Stimulated activated CD4-positive, alpha-beta T cell treated with anti-CD3 and anti-CD28 coated beads, Interleukin-4, amount 100 ng/mL, for 48 hours (primary cell): Measurements from ENCODE around the gene SPOCK1.
"Not testable (repeated sequence)": the region's sequence is repeated elsewhere in the genome, so short reads cannot be mapped to it uniquely, and the experiment has no call there.

Experiments
- DNase-seq, 2 donors: peaks; one replicate each; pipeline ENCODE4 v3.0.0-alpha.2; 2020; ENCODE audit warnings: low read depth in 2 of 2

SPOCK1 gene

GRCh38 chr5:137498736-137499505 lies at the start of gene SPOCK1:
Gene SPOCK1, minus strand, starts transcription at chr5:137499326.
- peak; percentile 46 to 60 for DNase-seq

- DNase-seq = no peak
Measured at GRCh38 chr5:137545956-137546355, 46.8 kb upstream of the SPOCK1 start.

GRCh38 chr5:137535449-137535848 lies 36.3 kb upstream of the SPOCK1 start:
- not testable (repeated sequence) for DNase-seq

DNA sequence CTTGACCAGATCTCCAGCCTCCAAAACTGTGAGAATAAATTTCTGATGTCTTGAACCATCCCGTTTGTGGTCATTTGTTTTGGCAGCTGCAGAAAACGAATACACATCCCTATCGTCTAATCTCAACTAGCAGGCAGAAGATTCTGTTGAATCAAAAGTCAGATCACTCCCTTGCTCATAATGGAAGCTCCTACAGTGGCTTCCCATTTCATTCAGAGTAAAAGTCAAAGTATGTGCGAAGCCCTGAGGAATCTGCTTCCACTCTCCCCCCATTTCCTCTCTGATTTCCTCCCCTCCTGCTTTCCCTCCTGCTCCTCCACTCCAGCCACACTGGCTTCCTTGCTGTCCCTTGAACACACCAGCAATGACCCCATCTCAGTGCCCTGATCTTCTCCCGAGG lies 34.8 kb upstream of the SPOCK1 start:
- no peak for DNase-seq

DNA sequence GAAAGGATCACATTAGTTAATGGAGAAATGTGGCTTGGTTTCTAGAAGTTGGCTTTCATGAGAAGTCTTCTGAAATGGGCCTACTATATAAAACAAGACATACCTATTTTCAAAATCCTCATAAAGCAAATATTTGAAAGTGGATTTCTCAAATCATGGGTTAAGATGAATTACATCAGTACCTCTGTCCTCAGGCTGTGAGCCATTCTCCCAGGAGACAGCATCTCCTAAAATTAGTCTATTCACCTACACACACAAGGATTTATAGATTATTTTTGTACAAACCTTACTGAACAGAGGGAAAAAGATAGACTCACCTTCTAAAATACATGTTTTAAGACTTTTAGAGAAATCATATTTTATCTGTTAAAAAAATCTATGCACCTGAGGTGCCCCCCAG lies 32.1 kb upstream of the SPOCK1 start:
- DNase-seq = no peak

DNA sequence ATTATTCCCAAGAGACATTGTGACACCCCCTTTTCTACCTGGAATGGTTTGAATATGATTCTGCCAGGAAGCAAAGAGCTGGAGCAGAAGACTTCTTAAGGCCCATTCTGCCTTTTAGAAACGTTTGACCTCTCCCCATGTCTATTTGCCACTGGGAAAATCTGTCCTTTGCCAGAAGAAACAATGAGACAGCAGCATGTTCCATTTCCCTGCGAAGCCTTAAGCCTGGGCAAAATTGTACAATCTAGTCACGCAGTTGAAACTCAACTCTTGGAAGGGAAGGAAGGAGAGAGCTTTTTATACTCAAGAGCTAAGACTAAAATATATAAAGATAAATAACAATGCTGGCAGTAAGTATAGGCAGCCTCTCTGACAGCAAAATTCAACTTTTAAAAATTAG lies 22.1 kb upstream of the SPOCK1 start:
- DNase-seq = no peak

DNA sequence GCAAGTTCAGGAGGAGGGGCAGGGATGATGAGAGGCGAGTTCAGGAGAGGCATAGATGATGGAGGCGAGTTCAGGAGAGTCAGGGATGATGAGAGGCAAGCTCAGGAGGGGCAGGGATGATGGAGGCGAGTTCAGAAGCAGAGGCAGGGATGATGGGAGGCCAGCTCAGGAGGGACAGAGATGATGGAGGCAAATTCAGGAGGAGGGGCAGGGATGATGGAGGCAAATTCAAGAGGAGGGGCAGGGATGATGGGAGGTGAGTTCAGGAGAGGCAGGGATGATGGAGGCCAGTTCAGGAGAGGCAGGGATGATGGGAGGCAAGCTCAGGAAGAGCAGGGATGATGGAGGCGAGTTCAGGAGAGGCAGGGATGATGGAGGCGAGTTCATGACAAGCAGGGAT lies 17.8 kb upstream of the SPOCK1 start:
- no peak for DNase-seq

GRCh38 chr5:137516251-137516797 lies 17.2 kb upstream of the SPOCK1 start:
- no peak for DNase-seq

- DNase-seq = no peak
Measured at GRCh38 chr5:137515238-137515637, 16.1 kb upstream of the SPOCK1 start.

DNA sequence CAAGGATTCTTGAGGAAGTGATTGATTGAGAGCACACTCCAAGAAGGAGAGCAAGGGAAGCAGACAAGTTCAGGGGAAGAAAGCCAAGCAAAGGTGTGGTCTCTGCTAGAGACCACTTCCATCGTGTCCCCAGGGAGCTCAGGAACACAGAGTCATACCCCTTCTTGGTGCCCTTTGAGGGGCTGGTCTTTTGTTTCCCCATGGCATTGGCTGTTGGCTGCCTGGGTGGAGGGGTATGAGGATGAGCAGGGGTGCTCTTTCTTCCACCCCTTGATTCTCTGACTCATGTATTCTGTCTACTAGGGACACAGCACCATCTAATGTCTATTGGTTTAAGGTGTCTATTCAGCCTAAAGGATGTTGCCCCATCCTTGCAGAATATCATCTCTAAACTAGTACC lies 11.5 kb upstream of the SPOCK1 start:
- no peak for DNase-seq

- DNase-seq = no peak
Measured at GRCh38 chr5:137507150-137507549, 8.0 kb upstream of the SPOCK1 start.

DNA sequence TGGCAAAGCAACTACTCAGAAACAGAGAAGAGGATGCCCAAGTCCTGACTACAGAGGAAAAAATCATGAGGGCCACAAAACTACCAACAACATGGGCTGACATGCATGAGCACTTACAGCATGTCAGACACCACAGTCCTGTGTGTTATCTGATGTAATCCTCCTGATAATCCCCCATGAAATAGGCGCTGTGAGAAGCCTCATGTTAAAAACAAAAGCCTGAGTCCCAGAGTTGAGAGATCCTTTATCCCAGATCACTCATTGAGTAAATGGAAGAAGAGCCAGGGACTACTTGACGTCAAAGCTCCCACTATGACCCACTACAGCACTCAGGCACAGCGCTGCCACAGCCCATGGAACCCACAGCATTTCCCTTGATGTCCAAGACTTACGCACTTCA lies 7.2 kb upstream of the SPOCK1 start:
- no peak for DNase-seq

DNA sequence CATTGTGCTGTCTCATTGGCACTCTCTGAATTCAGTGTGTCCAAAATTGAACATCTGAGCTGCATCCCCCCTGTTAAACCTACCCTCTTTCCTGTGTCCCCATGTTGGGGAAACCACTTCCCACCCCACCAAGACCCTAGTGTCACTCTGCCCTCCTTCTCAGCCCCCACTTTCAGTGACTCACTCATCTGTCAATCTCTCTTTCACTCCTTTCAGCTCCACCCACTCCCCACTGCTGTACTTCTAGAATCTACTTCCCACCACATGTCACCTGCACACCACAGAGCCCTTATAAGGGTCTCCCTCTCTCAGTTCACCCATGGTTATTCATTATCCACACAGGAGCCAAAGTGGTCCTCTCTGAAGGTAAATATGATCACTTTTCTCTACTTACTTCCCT lies 5.8 kb upstream of the SPOCK1 start:
- no peak for DNase-seq

DNA sequence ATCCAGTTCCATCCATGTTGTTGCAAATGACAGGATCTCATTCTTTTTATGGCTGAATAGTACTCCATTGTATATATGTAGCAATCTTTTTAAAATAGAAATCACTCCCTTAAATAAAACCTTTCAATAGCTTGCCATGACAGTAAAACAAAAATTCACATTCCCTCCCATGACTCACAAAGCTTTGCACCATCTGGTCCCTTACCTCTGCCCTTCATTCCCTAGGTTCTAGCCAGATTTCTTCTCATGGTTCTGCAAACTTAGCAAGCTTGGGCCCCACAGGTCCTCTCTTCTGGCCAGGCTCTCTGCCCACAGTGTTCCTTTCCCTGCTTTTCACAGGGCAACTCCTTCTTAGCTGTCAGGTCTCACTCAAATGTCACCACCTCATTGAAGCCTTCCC lies 4.3 kb upstream of the SPOCK1 start:
- no peak for DNase-seq

DNA sequence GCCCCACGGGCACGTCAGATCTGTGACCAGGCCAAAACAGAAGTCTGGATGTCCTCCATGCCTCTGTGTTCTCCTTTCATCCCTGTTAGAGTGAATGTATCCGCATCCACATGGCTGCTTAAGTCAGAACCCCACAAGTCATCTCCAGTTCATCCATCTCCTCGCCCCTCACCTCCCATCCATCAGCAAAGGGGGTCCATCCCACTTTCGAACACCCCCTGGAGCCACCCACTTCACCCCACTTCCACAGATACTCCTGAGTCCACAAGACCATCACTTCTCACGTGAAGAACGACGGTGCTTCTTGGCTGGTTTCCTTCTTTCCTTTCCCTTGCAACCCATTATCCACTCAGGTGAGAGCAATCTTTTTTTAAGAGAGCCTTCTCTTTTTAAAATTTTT lies 3.5 kb upstream of the SPOCK1 start:
- DNase-seq = no peak

GRCh38 chr5:137501846-137502406 lies 2.8 kb upstream of the SPOCK1 start:
- DNase-seq = no peak

DNA sequence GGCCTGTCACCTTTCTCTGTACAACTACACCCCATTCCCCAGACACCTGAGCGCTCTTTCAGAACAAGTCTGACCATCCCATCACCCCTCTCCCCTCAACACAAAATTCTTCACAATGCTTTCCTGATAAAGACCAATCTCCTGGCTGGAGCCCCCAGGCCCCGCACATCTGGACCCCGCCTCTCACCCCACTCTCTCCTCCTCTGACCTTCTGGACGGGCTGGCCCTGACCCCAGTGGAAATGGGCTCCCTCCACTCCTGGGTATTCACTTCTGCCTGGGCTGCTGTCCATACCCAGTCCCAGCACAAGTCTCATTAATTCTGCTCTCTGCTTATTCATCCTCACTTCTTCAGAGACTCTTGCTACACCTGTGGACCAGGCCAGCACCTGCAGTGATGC lies 2.1 kb upstream of the SPOCK1 start:
- DNase-seq = no peak

GRCh38 chr5:137500615-137501225 lies 1.6 kb upstream of the SPOCK1 start:
- DNase-seq = no peak

- DNase-seq = not testable (repeated sequence)
Measured at GRCh38 chr5:137499506-137499847, 351 bp upstream of the SPOCK1 start.

GRCh38 chr5:137498301-137498735 lies 808 bp downstream of the SPOCK1 start:
- DNase-seq = no peak

DNA sequence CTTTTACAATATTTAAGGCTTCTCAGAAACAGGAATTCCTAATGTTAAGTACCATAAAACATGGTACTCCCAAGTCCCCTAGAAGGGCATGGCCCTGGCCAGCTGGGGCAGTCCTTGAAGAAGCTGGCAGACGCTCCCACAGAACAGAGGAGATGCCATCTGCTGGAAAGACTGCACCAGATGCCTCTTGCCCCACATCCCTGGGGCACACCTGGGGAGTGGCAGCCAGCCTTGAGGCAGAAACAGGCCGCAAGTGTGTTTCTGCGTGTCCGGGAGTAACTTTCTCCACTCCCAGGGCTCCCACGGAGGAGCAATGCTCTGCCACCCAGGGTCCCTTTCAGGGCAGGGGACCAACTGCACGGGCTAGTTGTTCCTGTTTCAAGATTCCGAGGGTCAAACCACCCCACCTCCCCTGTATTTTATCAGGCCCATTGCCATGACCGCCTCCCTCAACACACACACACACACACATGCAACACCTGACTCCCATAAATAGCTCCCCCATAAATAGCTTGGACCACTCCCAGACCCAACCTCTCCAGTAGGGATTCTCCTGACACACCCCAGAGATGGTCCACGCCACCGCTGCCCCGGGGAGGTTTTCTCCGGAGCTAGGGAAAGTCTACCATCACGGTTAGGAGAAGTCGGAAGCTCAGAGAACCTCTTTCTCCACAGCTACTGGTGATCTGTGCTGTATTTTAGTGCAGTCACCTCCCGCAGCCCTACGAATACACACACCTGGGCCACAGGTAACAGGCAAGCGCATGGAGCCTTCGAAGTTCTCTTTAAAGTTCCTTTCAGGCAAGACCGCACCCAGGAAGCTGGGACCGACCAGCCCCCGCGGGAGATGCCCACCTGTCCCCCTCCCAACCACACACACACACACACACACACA lies 1.5 kb downstream of the SPOCK1 start:
- DNase-seq = no peak

DNA sequence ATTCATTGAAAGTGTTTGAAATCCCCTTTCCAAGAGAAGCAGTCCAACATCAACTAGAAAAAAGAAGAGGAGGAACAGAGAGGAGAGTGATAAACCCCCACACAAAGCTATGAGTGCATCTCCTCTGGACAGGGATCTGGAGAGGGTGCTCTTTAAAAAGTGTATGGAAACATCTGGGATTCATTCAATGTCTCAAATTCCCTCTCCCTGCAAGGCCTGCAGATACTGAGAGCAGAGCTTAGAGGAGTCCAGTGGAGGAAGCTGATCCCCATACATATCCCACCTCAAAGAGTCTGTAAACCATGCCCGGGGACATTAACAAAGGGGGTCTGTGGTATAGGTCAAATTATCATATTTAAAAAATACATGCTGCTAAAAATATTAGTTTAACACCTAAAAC lies 2.2 kb downstream of the SPOCK1 start:
- no peak for DNase-seq
